Iris pigment epithelial cell (primary cell): Measurements from ENCODE around the gene VCL.
"Not testable (repeated sequence)": the region's sequence is repeated elsewhere in the genome, so short reads cannot be mapped to it uniquely, and the experiment has no call there.

Experiments
- DNase-seq: peaks from one replicate; pipeline ENCODE4 v3.0.0-alpha.2; 2011; ENCODE audit warnings: low read depth

VCL gene

DNA sequence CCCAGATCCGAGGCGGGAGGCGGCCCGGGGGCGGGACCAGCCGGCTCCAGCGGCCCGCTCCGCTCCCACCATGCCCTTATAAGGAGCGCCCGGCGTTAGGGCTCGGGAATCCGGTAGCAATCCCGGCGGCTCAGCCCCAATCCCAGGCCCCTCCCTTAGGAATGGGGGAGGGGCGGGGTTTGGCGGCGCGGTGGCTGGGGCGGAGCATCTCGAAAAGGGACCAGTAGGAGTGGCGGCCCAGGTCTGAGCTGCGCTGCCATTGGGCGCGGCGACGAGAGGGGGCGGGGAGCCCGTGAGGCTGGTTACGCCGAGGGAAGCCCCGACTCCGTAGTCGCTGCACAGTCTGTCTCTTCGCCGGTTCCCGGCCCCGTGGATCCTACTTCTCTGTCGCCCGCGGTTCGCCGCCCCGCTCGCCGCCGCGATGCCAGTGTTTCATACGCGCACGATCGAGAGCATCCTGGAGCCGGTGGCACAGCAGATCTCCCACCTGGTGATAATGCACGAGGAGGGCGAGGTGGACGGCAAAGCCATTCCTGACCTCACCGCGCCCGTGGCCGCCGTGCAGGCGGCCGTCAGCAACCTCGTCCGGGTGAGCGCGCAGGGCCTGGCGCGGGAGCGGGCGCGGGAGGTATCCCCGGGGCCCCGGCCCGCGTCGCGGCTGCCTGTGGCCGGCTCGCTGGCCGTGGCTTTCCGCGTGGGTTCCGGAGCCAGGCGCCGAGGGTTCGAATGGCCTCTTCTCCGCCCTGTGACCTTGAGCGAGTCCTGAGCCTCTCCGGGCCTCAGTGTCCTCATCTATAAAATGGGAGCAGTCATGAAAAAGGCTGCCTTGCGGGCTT is at the start of gene VCL:
VCL (plus strand) TSS at position 330 of the 836 bp plus-strand sequence; CDS start at position 422, 92 bp downstream.
- DNase-seq, result peak; percentile 99

- DNase-seq, result no peak
Observed at GRCh38 chr10:73948947-73949633, 48.8 kb upstream of the VCL start.

- DNase-seq, result no peak
Observed at GRCh38 chr10:73950155-73950948, 47.6 kb upstream of the VCL start.

- peak; percentile 71 for DNase-seq
Observed at GRCh38 chr10:73953665-73954064, 44.3 kb upstream of the VCL start.

- DNase-seq, result no peak
Observed at GRCh38 chr10:73954737-73955136, 43.2 kb upstream of the VCL start.

DNA sequence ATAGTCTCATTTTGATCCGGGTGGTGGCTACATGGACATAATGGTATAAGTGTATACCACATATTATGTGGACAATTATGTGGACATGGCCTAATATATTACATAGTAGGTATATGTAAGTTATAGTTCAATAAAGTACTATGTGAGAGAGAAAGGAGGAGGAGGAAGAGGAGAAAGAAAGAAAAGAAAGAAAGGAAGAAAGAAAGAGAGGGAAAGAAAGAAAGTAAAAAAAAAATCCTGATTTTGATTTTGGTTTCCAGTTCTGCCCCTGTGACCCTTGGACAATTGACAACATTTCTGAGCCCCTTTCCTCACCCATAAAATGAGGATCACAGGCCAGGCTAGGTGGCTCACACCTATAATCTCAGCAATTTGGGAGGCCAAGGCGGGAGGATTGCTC is 42.2 kb upstream of the VCL start:
- no peak for DNase-seq

GRCh38 chr10:73956476-73957359 is 41.2 kb upstream of the VCL start:
- DNase-seq, result peak; percentile 54

DNA sequence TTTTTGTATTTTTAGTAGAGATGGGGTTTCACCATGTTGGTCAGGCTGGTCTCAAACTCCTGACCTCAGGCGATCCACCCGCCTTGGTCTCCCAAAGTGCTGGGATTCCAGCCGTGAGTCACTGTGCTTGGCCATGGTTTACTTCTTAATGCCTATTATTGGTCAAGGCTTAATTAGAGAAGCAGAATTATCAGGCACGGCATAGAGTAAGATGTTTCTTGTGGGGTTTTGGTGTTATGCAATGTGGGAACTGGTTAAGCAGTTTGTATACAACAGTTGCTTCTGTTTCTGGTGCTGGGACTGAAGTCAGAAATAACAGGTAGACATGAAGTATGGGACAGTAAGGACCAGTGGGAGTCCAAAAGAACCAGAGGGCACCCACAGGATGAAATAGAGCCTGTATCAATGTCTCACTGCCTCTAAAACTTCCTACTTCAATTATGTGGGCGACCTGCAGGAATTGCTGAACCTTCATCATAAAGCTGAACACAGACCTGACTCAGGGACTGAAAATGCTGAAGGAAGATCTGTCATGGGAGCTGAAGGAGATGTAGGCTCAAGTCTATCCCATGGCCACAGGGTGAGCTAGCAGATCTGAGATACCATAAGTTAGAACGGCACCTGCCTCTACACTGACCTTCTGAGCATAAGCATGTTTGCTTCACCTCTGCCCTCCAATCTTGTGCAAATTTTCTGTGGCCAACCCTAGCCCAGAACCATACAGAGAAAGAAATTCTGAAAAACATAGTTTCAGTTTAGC is 38.3 kb upstream of the VCL start:
- peak; percentile 55 for DNase-seq

DNA sequence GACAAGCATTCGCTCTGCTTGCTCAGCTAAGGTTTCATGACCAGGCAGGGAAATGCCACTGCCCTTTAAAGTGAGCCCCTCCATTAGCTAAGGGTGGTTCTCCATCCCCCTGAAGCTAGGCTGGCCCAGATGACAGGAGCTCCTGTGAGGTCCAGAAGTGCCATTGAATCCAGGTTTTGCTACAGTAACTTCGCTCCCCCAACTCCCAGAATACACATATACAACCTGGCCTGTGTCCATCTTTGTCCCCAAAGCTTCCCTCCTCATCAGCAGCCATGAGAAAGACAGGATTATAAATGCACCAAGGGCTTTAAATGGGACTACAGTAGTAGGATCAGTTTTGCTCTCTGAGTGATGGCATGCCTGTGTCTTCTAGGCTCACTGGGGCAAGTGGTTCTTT is 35.5 kb upstream of the VCL start:
- DNase-seq, result no peak

DNA sequence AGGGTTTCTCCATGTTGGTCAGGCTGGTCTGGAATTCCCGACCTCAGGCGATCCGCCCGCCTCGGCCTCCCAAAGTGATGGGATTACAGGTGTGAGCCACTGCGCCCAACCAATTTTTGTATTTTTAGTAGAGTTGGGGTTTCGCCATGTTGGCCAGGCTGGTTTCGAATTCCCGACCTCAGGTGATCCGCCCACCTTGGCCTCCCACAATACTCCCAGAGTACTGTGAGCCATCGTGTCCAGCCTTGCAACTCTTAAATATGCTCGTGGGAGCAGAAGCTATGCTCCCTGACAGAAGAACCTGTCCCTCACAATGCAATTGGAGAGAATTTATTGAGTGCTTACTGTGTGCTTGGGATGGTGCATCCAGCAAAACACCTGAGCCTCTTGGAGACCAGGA is 34.4 kb upstream of the VCL start:
- not testable (repeated sequence) for DNase-seq

GRCh38 chr10:73964743-73965142 is 33.2 kb upstream of the VCL start:
- no peak for DNase-seq

DNA sequence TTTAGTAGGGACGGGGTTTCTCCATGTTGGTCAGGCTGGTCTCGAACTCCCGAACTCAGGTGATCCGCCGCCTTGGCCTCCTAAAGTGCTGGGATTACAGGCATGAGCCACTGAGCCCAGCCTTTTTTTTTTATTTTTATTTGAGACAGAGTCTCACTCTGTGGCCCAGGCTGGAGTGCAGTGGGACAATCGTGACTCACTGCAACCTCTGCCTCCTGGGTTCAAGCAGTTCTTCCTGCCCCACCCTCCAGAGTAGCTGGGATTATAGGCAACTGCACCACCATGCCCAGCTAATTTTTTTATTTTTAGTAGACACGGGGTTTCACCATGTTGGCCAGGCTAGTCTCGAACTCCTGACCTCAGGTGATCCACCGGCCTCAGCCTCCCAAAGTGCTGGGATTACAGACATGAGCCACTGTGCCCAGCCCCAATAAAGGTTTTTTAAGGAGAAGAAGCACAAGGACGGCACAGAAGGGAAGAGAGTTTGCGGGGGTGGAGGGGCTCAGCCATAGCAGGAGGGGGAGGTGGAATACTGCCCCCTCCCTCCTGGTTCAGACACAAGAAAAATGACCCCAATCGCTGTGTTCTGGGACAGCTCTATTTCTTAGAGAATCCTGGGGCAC is 32.5 kb upstream of the VCL start:
- DNase-seq, result not testable (repeated sequence)

- DNase-seq, result peak; percentile 78
Observed at GRCh38 chr10:73965890-73966768, 31.8 kb upstream of the VCL start.

- DNase-seq, result no peak
Observed at GRCh38 chr10:73967022-73967429, 30.9 kb upstream of the VCL start.

- no peak for DNase-seq
Observed at GRCh38 chr10:73967544-73967943, 30.4 kb upstream of the VCL start.

DNA sequence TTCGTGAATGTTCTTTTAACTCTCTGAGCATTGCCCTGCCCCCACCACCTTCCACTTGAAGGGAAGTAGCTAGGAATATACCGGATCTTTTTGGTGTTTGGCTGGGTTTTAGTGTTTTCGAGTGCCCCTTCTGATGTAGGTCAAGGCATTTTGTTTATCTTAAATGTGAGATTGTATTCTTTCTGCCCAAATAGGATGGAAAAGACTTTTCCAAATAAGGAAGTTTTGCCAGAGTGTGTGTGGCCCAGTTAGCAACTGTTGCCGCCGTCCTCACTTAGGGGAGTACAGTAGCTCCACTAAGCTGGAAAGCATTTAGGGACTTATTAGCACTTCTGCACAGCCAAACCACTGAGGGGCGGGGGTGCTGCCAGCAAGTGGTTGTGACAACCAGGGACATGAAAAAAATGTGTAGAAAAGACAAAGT is 29.8 kb upstream of the VCL start:
- DNase-seq, result no peak

DNA sequence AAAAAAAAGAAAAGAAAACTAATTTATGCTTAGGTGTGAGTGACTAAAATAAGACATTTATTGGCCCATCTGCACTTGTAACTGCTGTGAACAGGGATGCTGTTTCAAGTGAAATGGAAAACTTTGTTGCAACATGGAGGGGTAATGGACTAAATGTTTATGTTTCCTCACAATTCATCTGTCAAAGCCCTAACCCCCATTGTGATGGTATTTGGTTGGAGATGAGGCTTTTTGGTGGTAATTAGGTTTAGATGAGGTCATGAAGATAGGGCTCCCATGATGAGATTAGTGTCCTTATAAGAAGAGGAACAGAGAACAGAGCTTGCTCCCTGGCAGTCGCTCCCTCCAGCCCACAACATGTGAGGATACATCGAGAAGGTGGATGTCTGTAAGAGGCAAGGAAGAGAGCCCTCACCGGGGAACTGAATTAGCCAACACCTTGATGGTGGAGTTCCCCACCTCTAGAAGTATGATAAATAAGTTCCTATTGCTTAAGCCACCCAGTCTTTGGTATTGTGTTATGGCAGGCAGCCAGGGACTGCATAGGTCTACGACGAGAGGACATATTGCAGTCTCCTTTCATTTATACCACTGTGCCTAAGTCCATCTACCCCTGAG is 28.6 kb upstream of the VCL start:
- peak; percentile 81 for DNase-seq

GRCh38 chr10:73970845-73971244 is 27.1 kb upstream of the VCL start:
- DNase-seq, result no peak
